Activated T-helper 1 cell treated with anti-CD3 and anti-CD28 coated beads, Interleukin-12 subunit alpha, Interleukin-12 subunit beta, Interleukin-2, Interleukin-4 antibody, amounts not matched to agents 30 ng/mL and 10 ng/mL and 1 ng/mL, durations not matched to agents 14 hours and 24 hours and 36 hours (primary cell): ENCODE data around the gene ITIH4. TPM values are rescaled to one million over a fixed set of nuclear protein-coding genes. Genes with fewer than 3 reads are reported as not detected.

Source experiments
- DNase-seq: peaks from one replicate; pipeline ENCODE4 v3.0.0; 2021; ENCODE audit warnings: low spot score
- H3K27ac Mint-ChIP-seq: one replicate; pipeline ENCODE4 v1.8.0; 2021; ENCODE audit warnings: mild to moderate bottlenecking, mixed read lengths
- H3K27me3 Mint-ChIP-seq: one replicate; pipeline ENCODE4 v1.8.0; 2022; ENCODE audit warnings: mild to moderate bottlenecking, moderate library complexity, mixed read lengths; ENCODE audit not compliant: insufficient read depth
- H3K36me3 Mint-ChIP-seq: one replicate; pipeline ENCODE4 v1.8.0; 2021; ENCODE audit warnings: low read depth, mixed read lengths
- H3K4me1 Mint-ChIP-seq: one replicate; pipeline ENCODE4 v1.8.0; 2021; ENCODE audit warnings: low read depth, mixed read lengths
- H3K4me3 Mint-ChIP-seq: one replicate; pipeline ENCODE4 v1.8.0; 2021; ENCODE audit warnings: mild to moderate bottlenecking, moderate library complexity, mixed read lengths
- H3K9me3 Mint-ChIP-seq: one replicate; pipeline ENCODE4 v1.8.0; 2021; ENCODE audit warnings: mixed read lengths
- intact Hi-C: fragments of 100-400 bp; cut with micrococcal nuclease; formaldehyde crosslinking; loops from one replicate; pipeline ENCODE4 v1.15.1; 2024
- total RNA-seq: library from RNA; stranded (reverse); gene quantifications from 2 replicates; pipeline ENCODE4 v1.2.3, GENCODE V29; 2022

Gene ITIH4
- total RNA-seq, 1 donor from 2014 or later = 4.8 TPM

DNA sequence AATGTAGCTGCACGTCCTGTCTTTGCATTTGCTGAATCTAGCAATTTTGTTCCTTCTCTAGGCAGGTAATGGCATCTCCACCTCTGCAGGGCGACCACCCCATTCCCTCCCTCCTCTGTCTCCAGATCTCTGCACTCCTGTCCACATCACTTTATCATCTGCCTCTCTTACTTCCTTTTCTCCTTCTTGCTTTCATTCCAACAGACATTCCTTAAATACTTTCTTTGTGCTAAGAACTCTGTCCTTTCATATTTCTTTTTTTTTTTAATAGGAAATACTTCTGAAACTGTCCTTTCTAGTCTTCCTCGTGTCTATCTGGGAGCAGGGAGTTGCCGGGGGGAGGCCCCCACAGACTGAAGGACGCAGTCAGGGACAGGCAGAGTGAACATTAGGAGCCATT is 28.6 kb downstream of the ITIH4 start:
- H3K4me1 Mint-ChIP-seq = no peaks in the 10 kb centered on the region
- H3K27me3 Mint-ChIP-seq = peaks cover 3% of the 10 kb centered on the region

DNA sequence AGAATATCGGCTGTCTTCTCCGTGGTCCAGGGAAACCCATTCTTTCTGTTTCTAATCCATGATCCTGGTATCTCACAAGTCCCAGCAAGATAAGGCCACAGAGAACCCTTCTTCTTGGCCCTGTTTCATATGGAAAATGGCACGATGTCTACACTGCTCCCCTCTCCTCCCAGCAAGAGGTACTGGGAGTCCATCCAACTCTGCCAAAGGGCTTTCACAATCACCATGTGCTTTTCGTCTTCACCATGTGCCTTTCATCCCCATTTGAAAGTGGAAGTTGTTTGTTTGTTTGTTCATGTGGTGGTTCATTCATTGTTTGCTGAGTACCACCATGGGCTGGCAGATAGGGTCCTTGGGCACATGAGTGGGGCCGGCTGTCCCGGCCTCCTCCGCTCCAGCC is 30.4 kb downstream of the ITIH4 start:
- H3K9me3 Mint-ChIP-seq = no peaks in the 10 kb centered on the region
- H3K36me3 Mint-ChIP-seq = no peaks in the 10 kb centered on the region
- no peak for DNase-seq
- intact Hi-C loops = no loop called here
- no peak overlapping the region for H3K4me3 Mint-ChIP-seq
- no peak overlapping the region for H3K27ac Mint-ChIP-seq
- no peaks in the 10 kb centered on the region for H3K4me1 Mint-ChIP-seq
- H3K27me3 Mint-ChIP-seq = peaks cover 3% of the 10 kb centered on the region

More for the DNA sequence above, 28.6 kb downstream of the ITIH4 start:
- no peaks in the 10 kb centered on the region for H3K9me3 Mint-ChIP-seq
- no peaks in the 10 kb centered on the region for H3K36me3 Mint-ChIP-seq
- H3K27ac Mint-ChIP-seq = no peak overlapping the region
- intact Hi-C loops = no loop called here
- DNase-seq = no peak
- no peak overlapping the region for H3K4me3 Mint-ChIP-seq

DNA sequence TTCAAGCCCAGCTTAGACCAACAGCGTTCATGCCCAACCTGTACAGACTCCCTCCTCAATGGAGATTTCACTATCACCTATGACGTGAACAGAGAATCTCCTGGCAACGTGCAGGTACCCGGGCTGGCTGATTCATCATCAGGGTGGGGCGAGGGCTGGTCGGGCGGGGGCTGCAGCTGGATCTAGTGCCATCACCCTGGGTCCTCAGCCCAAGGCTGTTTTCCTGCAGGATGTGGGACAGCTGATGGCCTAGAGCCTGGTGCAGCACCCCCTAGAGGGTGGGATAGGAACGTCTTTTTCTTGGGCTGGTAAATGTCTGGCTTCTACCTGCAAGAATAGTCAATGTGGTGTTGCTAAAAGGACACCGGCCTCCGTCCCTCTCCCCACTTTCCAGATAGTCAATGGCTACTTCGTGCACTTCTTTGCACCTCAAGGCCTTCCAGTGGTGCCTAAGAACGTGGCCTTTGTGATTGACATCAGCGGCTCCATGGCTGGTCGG is 31.4 kb downstream of the ITIH4 start:
- Mint-ChIP-seq H3K9me3 (no peaks in the 10 kb centered on the region), H3K27me3 (peaks cover 3% of the 10 kb centered on the region), H3K4me3 (no peak overlapping the region), H3K4me1 (no peaks in the 10 kb centered on the region), H3K27ac (no peak overlapping the region), H3K36me3 (no peaks in the 10 kb centered on the region)
- intact Hi-C loops = loop anchor here (1.0 kb wide), 1 partner anchor 57 kb away; no protein-coding TSS in a partner anchor
- no peak for DNase-seq

DNA sequence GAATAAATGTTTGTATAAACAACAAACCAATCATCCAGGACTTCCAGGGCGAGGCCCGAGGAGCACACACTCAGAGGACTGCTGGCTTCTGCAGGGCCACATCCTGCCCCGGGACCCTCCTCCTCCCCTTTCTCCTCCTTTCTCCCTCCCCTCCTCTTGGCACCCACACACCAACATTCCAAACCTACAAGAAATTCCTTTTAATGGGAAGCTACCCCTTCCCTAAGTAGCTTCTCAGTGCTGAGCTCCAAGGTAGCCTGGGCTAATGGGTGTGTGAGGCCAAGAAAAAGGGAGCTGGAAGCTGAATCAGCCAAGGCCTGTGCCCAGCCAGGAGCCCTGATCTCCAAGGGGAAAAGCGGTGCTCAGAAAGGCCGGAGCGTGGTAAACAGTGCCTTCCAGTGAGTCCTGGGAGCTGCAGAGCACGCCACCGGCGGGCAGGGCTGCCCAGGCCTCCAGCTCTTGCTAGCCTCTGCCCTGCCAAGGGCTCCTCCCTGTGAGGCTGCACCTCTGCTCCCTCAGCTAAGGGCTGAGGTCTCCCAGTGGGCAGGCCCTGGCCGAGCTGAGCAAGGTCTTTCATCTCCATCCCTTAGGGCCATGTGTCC is 32.0 kb downstream of the ITIH4 start:
- intact Hi-C loops = no loop called here
- no peak for DNase-seq
- Mint-ChIP-seq H3K4me3 (no peak overlapping the region), H3K4me1 (no peaks in the 10 kb centered on the region), H3K9me3 (no peaks in the 10 kb centered on the region), H3K27me3 (peaks cover 3% of the 10 kb centered on the region), H3K27ac (no peak overlapping the region), H3K36me3 (no peaks in the 10 kb centered on the region)

DNA sequence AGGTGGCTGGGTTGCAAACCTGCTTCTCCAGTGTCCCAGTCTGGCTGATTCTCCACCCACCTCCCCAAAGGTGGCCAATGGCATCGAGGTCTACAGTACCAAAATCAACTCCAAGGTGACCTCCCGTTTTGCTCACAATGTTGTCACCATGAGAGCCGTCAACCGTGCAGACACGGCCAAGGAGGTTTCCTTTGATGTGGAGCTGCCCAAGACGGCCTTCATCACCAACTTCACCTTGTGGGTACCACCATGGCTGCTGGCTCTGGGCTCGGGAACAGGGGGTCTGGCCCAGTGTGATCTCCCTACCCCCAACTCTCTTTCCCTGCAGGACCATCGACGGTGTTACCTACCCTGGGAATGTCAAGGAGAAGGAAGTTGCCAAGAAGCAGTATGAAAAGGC is 34.1 kb downstream of the ITIH4 start:
- intact Hi-C loops = no loop called here
- no peaks in the 10 kb centered on the region for H3K9me3 Mint-ChIP-seq
- no peaks in the 10 kb centered on the region for H3K4me1 Mint-ChIP-seq
- H3K4me3 Mint-ChIP-seq = no peak overlapping the region
- DNase-seq = no peak
- H3K36me3 Mint-ChIP-seq = no peaks in the 10 kb centered on the region
- no peak overlapping the region for H3K27ac Mint-ChIP-seq
- peaks cover 4% of the 10 kb centered on the region for H3K27me3 Mint-ChIP-seq

DNA sequence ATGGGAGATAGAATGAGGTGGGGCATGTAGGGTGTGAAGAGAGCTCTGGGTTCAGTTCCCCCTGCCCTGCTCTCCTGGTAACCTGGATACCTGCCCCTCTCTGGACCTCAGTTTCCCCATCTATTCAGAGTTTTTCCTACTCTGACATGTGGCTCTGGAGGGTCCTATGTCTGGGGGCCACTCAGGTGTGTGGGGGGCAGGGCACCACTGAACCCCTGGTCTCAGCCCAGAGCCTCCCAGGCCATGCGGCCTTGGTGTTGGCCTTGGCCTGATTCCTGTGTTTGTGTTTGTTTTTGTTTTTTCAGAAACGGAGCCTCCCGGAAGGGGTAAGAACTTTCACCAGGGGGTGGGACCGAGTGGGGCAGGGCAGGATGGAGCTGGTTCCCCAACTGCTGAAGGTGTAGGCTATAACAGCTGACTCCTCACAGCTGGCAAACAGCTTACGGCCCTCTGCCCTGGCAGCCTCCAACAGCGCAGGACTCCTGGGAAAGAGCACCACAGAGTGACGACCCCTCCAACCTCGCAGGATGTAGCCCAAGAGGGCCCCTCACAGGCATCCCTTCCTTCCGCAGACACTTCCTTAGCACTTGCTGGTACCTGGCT is 35.1 kb downstream of the ITIH4 start:
- no peaks in the 10 kb centered on the region for H3K9me3 Mint-ChIP-seq
- no peaks in the 10 kb centered on the region for H3K4me1 Mint-ChIP-seq
- H3K27ac Mint-ChIP-seq = no peak overlapping the region
- H3K36me3 Mint-ChIP-seq = no peaks in the 10 kb centered on the region
- no peak overlapping the region for H3K4me3 Mint-ChIP-seq
- DNase-seq = no peak
- intact Hi-C loops = no loop called here
- peaks cover 2% of the 10 kb centered on the region for H3K27me3 Mint-ChIP-seq

DNA sequence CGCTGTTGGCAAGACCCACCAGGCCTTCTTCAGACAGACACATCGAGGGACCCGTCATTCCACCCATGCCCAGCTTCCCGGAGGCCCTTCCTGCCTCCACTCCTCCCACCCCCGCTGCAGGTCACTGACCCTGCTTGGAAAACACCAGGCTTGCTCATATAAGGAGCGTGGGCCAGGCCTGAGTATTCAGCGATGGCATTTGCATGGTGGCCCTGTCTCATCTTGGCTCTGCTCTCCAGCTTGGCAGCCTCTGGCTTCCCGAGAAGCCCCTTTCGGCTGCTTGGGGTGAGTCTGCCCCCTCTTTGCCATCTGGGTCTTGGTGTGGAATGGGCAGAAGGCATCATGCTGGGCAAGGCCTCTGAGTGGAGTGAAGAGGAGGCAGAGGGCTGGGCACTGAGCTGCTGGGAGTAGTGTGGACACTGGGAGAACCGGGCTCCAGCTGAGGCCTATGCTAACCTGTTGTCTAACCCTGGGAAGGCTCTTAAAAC is 35.8 kb downstream of the ITIH4 start, which contains the start of gene ITIH3:
TSS of gene ITIH3 (plus strand) at position 185 of the 488 bp plus-strand sequence. CDS start at position 193, 8 bp downstream.
- no peaks in the 10 kb centered on the region for H3K36me3 Mint-ChIP-seq
- peaks cover 2% of the 10 kb centered on the region for H3K27me3 Mint-ChIP-seq
- no peaks in the 10 kb centered on the region for H3K4me1 Mint-ChIP-seq
- H3K27ac Mint-ChIP-seq = no peak within 1 kb of the TSS
- no peaks in the 10 kb centered on the region for H3K9me3 Mint-ChIP-seq
- H3K4me3 Mint-ChIP-seq = no peak within 1 kb of the TSS
- intact Hi-C loops = no loop called here
- DNase-seq = no peak

DNA sequence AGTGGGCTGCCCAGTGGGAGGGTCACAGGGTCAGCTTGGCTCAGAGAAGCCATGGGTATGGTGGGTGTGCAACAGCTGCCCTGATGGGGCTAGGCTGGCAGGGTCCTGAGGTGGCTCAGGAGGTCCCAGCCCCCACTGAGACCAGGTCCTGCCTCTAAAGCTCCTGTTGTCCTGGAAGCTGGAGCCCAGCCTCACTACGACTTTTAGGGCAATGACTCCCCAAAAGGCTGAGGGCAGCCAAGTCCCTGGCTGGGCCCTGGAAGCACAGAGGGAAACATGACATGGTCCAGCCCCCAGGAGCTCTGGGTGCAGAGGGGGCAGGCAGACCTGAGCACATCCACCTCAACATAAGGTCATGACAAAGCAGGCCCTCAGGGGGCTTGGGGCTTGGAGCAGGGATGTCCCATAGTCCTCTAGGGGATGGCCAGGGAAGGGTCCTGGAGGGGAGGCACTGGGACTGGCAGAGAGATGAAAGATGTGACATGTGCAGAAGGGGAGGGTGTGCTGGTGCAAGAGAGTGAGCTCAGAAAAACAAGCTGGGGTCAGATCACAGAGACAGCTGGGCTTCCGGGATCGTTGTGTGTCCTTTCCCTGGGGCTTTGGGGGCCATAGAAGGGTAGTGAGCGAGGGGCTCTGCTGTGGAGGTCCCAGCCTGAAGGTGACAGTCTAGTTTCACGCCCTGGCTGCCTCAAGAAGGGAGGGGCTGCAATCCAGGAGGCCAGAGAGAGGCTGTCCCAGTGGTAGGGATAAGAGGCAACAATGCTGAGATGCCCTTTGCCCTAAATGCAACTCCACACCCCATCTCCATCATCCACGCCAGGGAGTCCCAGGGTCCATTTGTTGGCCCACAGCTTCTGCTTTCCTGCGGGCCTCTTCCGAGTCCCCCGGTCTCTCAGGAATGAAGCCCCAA is 36.5 kb downstream of the ITIH4 start:
- no peak for DNase-seq
- Mint-ChIP-seq H3K4me3 (no peak overlapping the region), H3K27ac (no peak overlapping the region), H3K4me1 (no peaks in the 10 kb centered on the region), H3K27me3 (peaks cover 2% of the 10 kb centered on the region), H3K9me3 (no peaks in the 10 kb centered on the region), H3K36me3 (no peaks in the 10 kb centered on the region)
- intact Hi-C loops = no loop called here

DNA sequence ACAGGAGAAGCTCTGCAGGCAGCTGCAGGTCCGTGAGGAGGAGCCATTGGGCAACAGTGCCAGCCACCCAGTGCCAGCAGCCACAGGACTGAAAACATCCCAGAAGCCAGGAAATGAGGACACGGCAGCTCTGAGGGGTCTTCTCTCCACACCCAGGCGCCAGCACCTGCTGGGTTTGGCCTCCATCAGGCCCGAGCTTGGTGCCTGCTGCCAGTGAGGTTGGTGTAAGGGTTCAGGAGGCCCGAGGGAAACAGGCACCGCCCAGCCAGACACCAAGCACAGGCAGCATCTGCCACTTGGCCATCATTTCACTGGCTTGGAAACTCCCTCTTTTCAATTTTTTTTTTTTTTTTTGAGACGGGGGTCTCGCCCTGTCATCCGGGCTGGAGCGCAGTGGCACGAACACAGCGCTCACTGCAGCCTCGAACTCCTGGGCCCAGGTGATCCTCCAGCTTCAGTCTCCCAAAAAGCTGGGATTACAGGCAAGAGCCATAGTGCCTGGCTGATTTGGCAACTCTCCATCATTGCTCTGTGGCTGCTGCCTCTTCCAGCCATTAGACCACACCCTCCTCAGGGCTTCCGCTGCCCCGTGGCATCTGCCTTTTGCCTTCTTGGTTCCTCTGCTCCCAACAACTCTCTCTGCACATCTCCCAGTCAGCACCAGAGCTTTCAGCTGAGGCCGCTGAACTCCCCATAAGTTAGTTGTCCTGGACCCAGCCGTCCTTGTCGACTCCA is 37.3 kb downstream of the ITIH4 start:
- Mint-ChIP-seq H3K27ac (no peak overlapping the region), H3K9me3 (no peaks in the 10 kb centered on the region), H3K27me3 (peaks cover 2% of the 10 kb centered on the region), H3K4me1 (no peaks in the 10 kb centered on the region), H3K36me3 (no peaks in the 10 kb centered on the region), H3K4me3 (no peak overlapping the region)
- no peak for DNase-seq
- intact Hi-C loops = no loop called here

DNA sequence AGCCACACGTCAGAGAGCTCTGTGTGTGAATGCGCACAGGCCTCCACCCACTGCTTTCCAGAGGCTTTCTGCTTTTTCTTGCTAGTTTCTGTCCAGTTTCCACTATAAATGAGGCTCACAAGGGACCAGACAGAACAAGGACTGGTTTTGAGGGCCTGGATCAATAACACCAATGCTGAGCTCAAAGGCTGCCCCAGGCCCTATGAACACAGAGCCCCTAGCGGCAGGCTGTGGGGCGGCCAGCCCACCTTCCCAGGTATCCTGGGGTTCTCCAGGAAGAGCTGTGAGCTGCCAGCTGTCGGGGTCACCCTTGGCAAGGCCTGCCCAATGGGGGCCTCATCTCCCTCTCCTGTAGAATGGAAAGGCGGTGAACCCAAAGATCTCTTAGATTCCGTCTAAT is 38.1 kb downstream of the ITIH4 start:
- no peaks in the 10 kb centered on the region for H3K9me3 Mint-ChIP-seq
- no peaks in the 10 kb centered on the region for H3K36me3 Mint-ChIP-seq
- H3K27ac Mint-ChIP-seq = no peak overlapping the region

DNA sequence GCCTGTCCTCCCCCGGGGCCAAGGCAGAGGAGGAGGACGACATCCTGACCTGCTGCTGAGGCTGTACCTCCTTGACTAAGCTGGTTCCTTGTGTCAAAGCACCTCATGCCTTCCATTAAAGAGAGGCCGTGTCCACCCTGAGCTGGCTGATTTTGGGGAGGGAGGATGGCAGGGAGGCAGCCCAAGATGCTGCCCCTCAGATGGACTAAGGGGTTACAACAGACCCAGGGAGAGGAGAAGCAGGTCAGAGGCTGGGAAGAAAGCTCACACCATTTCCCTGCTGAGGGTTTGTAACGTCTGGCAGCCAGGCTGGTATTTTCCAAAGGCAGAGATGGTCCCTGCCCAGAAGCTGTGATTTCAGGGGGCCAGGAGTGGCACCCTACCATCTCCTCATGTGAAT is 38.5 kb downstream of the ITIH4 start:
- no peaks in the 10 kb centered on the region for H3K36me3 Mint-ChIP-seq
- H3K27me3 Mint-ChIP-seq = peaks cover 2% of the 10 kb centered on the region
- no peaks in the 10 kb centered on the region for H3K4me1 Mint-ChIP-seq
- no peaks in the 10 kb centered on the region for H3K9me3 Mint-ChIP-seq
- H3K27ac Mint-ChIP-seq = no peak overlapping the region
- no peak overlapping the region for H3K4me3 Mint-ChIP-seq
- no peak for DNase-seq
- intact Hi-C loops = no loop called here

More for the DNA sequence above, 38.1 kb downstream of the ITIH4 start:
- DNase-seq = no peak
- Mint-ChIP-seq H3K27me3 (peaks cover 2% of the 10 kb centered on the region), H3K4me3 (no peak overlapping the region), H3K4me1 (no peaks in the 10 kb centered on the region)
- intact Hi-C loops = no loop called here

DNA sequence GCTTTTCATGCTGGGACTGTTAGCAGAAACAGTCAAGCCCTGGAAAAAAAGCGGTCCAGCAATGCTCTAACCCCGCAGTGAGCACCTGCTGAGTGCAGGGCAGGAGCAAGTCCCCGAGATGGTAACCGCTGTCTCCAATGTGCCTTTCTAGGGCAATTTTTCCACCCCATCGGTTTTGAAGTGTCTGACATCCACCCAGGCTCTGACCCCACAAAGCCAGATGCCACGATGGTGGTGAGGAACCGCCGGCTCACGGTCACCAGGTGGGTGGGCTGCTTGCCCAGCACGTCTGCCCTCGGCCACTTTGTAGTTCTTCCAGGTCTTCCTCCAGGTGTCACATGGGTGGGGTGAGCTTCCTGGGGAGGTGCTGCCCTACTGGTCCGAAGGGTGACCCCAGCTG is 39.1 kb downstream of the ITIH4 start:
- H3K4me3 Mint-ChIP-seq = no peak overlapping the region
- H3K27ac Mint-ChIP-seq = no peak overlapping the region
- H3K9me3 Mint-ChIP-seq = no peaks in the 10 kb centered on the region
- intact Hi-C loops = no loop called here
- no peaks in the 10 kb centered on the region for H3K36me3 Mint-ChIP-seq
- H3K27me3 Mint-ChIP-seq = peaks cover 2% of the 10 kb centered on the region
- no peak for DNase-seq
- no peaks in the 10 kb centered on the region for H3K4me1 Mint-ChIP-seq
